H1 (cell line): Measurements from ENCODE around the gene KIF2C. TPM values are rescaled to one million over a fixed set of nuclear protein-coding genes. Genes with fewer than 3 reads are reported as not detected.

ENCODE experiments used
- CTCF ChIA-PET: fragments of 300-600 bp; sonication (Branson Sonifier 250); formaldehyde crosslinking; loops from one replicate; lab custom pipeline; 2021; ENCODE audit not compliant: partially characterized antibody; lab: Charles Lee
- POLR2A ChIA-PET: fragments of 300-600 bp; sonication (Branson Sonifier 250); formaldehyde crosslinking; loops from one replicate; lab custom pipeline; 2021; ENCODE audit warnings: inconsistent platforms; ENCODE audit not compliant: partially characterized antibody; lab: Charles Lee
- DNase-seq, 2 experiments: peaks; one replicate each; pipeline versions ENCODE4 v3.0.0 to v3.0.0-alpha.2; 2010 to 2022; ENCODE audit warnings: low spot score in 2 of 2, low read depth in 1 of 2, mixed read lengths in 1 of 2
- FAIRE-seq: peaks from 2 replicates; lab custom pipeline; 2011; peaks lifted over from hg19 to GRCh38; lab: Jason Lieb, UNC
- H2AFZ ChIP-seq: 2 replicates; pipeline ENCODE4 v1.8.1; 2012; ENCODE audit warnings: low read length, inconsistent platforms
- H2AK5ac ChIP-seq: 2 replicates; pipeline ENCODE4 v1.6.1; 2013; ENCODE audit warnings: low read depth, low read length
- H2BK120ac ChIP-seq: replicated peaks from 2 replicates; pipeline ENCODE3; 2013; ENCODE audit warnings: low read depth, low read length, inconsistent platforms
- H2BK12ac ChIP-seq: 2 replicates; pipeline ENCODE4 v1.6.1; 2013; ENCODE audit warnings: low read depth, low read length
- H2BK15ac ChIP-seq: 2 replicates; pipeline ENCODE4 v1.6.1; 2013; ENCODE audit warnings: low read length
- H2BK20ac ChIP-seq: 2 replicates; pipeline ENCODE4 v1.6.1; 2013; ENCODE audit warnings: low read length
- H2BK5ac ChIP-seq: 2 replicates; pipeline ENCODE4 v1.6.1; 2013; ENCODE audit warnings: low read depth, low read length
- H3K14ac ChIP-seq: 2 replicates; pipeline ENCODE4 v1.6.1; 2013; ENCODE audit warnings: inconsistent platforms; ENCODE audit not compliant: insufficient read length
- H3K18ac ChIP-seq: 2 replicates; pipeline ENCODE4 v1.6.1; 2013; ENCODE audit warnings: low read length; ENCODE audit errors: extremely low read depth
- H3K23ac ChIP-seq: 2 replicates; pipeline ENCODE4 v1.6.1; 2013; ENCODE audit warnings: inconsistent platforms; ENCODE audit not compliant: insufficient read length
- H3K23me2 ChIP-seq: 2 replicates; pipeline ENCODE4 v1.6.1; 2013; ENCODE audit warnings: low read depth, low read length
- H3K27ac ChIP-seq: 2 replicates; pipeline ENCODE4 v1.6.1; 2011; ENCODE audit warnings: low read depth, low read length, inconsistent platforms
- H3K27me3 ChIP-seq, 4 experiments: replicated peaks in 1 of 4; 1 replicate in 1 of 4; 2 replicates in 3 of 4; pipeline versions ENCODE4 v1.6.1 to v1.8.1; 2011 to 2013; ENCODE audit warnings: low read length in 3 of 4, mild to moderate bottlenecking in 3 of 4, inconsistent platforms in 2 of 4, mixed read lengths in 2 of 4, moderate library complexity in 1 of 4; ENCODE audit not compliant: control insufficient read depth in 3 of 4, insufficient read depth in 3 of 4; ENCODE audit errors: extremely low read depth in 1 of 4
- H3K36me3 ChIP-seq, 4 experiments: 2 replicates each; pipeline versions ENCODE4 v1.6.1 to v1.8.1; 2011 to 2013; ENCODE audit warnings: mild to moderate bottlenecking in 4 of 4, low read length in 3 of 4, moderate library complexity in 2 of 4, control low read depth in 1 of 4, inconsistent platforms in 1 of 4; ENCODE audit not compliant: insufficient read depth in 4 of 4, control insufficient read depth in 2 of 4
- H3K4ac ChIP-seq: replicated peaks from 2 replicates; pipeline ENCODE3; 2013; ENCODE audit warnings: low read length, low read depth, mixed read lengths, inconsistent platforms; ENCODE audit not compliant: insufficient read length
- H3K4me1 ChIP-seq, 4 experiments: replicated peaks in 1 of 4; 1 replicate in 1 of 4; 2 replicates in 3 of 4; pipeline versions ENCODE4 v1.6.1 to v1.8.1; 2011 to 2013; ENCODE audit warnings: low read length in 3 of 4, inconsistent platforms in 2 of 4, mixed read lengths in 1 of 4; ENCODE audit not compliant: insufficient read depth in 4 of 4, control insufficient read depth in 3 of 4
- H3K4me2 ChIP-seq, 2 experiments: 2 replicates each; pipeline versions ENCODE4 v1.6.1 to v1.8.1; 2011 to 2013; ENCODE audit warnings: low read depth in 2 of 2, low read length in 2 of 2, control low read depth in 1 of 2, inconsistent platforms in 1 of 2, mild to moderate bottlenecking in 1 of 2; ENCODE audit not compliant: insufficient read depth in 1 of 2
- H3K4me3 ChIP-seq, 4 experiments: fragments of 200-600, 300-600 bp in 1 of 4; sonication (generic), shearing (Covaris generic), sonication (Bioruptor Twin) in 1 of 4; 2 replicates each; pipeline versions ENCODE4 v1.5.1 to v1.8.1; 2011 to 2016; ENCODE audit warnings: low read length in 4 of 4, low read depth in 3 of 4, control low read depth in 2 of 4, inconsistent platforms in 2 of 4, mild to moderate bottlenecking in 2 of 4, mixed read lengths in 1 of 4, moderate library complexity in 1 of 4; ENCODE audit not compliant: insufficient read depth in 2 of 4; ENCODE audit errors: extremely low read depth in 1 of 4
- H3K56ac ChIP-seq: replicated peaks from 2 replicates; pipeline ENCODE3; 2013; ENCODE audit warnings: low read depth, mild to moderate bottlenecking, mixed read lengths, low read length, inconsistent platforms; ENCODE audit not compliant: insufficient read length
- H3K79me1 ChIP-seq: 2 replicates; pipeline ENCODE4 v1.6.1; 2013; ENCODE audit warnings: low read depth, low read length, control low read depth
- H3K79me2 ChIP-seq, 2 experiments: 2 replicates each; pipeline versions ENCODE4 v1.6.1 to v1.8.1; 2012 to 2013; ENCODE audit warnings: low read length in 2 of 2, mild to moderate bottlenecking in 2 of 2, inconsistent platforms in 1 of 2; ENCODE audit not compliant: insufficient read depth in 2 of 2, control insufficient read depth in 1 of 2
- H3K9ac ChIP-seq, 4 experiments: replicated peaks in 1 of 4; 1 replicate in 1 of 4; 2 replicates in 3 of 4; pipeline versions ENCODE4 v1.6.1 to v1.8.1; 2011 to 2013; ENCODE audit warnings: low read depth in 3 of 4, low read length in 3 of 4, control low read depth in 2 of 4, mild to moderate bottlenecking in 2 of 4, moderate library complexity in 2 of 4, inconsistent platforms in 1 of 4; ENCODE audit errors: extremely low read depth in 1 of 4
- H3K9me3 ChIP-seq, 2 experiments: 2 replicates each; pipeline versions ENCODE4 v1.6.1 to v1.8.1; 2012 to 2013; ENCODE audit warnings: mild to moderate bottlenecking in 2 of 2, moderate library complexity in 2 of 2, control low read depth in 1 of 2, inconsistent platforms in 1 of 2, low read depth in 1 of 2, low read length in 1 of 2, mixed read lengths in 1 of 2; ENCODE audit not compliant: insufficient read depth in 2 of 2
- H4K20me1 ChIP-seq, 2 experiments: replicated peaks in 1 of 2; 2 replicates each; pipeline versions ENCODE3 to v1.8.1; 2011 to 2013; ENCODE audit warnings: inconsistent platforms in 2 of 2, low read length in 2 of 2, mild to moderate bottlenecking in 1 of 2; ENCODE audit not compliant: insufficient read depth in 2 of 2, control insufficient read depth in 1 of 2
- H4K5ac ChIP-seq: 2 replicates; pipeline ENCODE4 v1.6.1; 2013; ENCODE audit warnings: low read length, low read depth, mixed read lengths, inconsistent platforms; ENCODE audit not compliant: insufficient read length
- H4K8ac ChIP-seq: 2 replicates; pipeline ENCODE4 v1.8.0; 2013; ENCODE audit warnings: mild to moderate bottlenecking, moderate library complexity, low read length, inconsistent platforms; ENCODE audit not compliant: insufficient read depth; ENCODE audit errors: extremely low read depth
- H4K91ac ChIP-seq: replicated peaks from 2 replicates; pipeline ENCODE3; 2013; ENCODE audit warnings: low read length, mixed read lengths, inconsistent platforms; ENCODE audit not compliant: insufficient read length
- WGBS, 2 experiments: shearing (Covaris generic) in 1 of 2; methylation state at CpG; one replicate each; pipeline versions ENCODE4 v1.1.6 to v1.1.7; 2013 to 2015; ENCODE audit warnings: low lambda C conversion rate in 2 of 2, mixed read lengths in 2 of 2, inconsistent platforms in 1 of 2, low coverage in 1 of 2, missing lambda C conversion rate in 1 of 2; ENCODE audit not compliant: insufficient replicate concordance in 2 of 2, insufficient coverage in 1 of 2, insufficient read length in 1 of 2; ENCODE audit errors: extremely low coverage in 1 of 2, missing lambda C conversion rate in 1 of 2; 5-methylcytosine and 5-hydroxymethylcytosine counted together
- polyA plus RNA-seq, 7 experiments: library from polyadenylated mRNA; depleted of rRNA in 3 of 7; stranded (reverse) in 5 of 7; unstranded in 2 of 7; fragments of >200 nt in 5 of 7; fragments of 200-250 nt in 2 of 7; gene quantifications; 1 replicate in 5 of 7; 2 replicates in 1 of 7; 4 replicates in 1 of 7; pipeline versions ENCODE4 v1.2.1 to v1.2.3, GENCODE V29; 2011 to 2013; ENCODE audit warnings: missing spikeins in 2 of 7, mixed read lengths in 2 of 7
- total RNA-seq: library from RNA; stranded (reverse); fragmentation: NEBNext Ultra II Directional; extraction: Animal tissue kit (Norgen Biotek cat#: 25700); gene quantifications from 2 replicates; pipeline ENCODE4 v1.2.1, GENCODE V29; 2021

Gene KIF2C
- total and polyA plus RNA-seq, 2 of the 8 experiments (the other 6 are each of a cell fraction or from before 2014, with no cell fraction given): 41.8 to 68.1 TPM

DNA sequence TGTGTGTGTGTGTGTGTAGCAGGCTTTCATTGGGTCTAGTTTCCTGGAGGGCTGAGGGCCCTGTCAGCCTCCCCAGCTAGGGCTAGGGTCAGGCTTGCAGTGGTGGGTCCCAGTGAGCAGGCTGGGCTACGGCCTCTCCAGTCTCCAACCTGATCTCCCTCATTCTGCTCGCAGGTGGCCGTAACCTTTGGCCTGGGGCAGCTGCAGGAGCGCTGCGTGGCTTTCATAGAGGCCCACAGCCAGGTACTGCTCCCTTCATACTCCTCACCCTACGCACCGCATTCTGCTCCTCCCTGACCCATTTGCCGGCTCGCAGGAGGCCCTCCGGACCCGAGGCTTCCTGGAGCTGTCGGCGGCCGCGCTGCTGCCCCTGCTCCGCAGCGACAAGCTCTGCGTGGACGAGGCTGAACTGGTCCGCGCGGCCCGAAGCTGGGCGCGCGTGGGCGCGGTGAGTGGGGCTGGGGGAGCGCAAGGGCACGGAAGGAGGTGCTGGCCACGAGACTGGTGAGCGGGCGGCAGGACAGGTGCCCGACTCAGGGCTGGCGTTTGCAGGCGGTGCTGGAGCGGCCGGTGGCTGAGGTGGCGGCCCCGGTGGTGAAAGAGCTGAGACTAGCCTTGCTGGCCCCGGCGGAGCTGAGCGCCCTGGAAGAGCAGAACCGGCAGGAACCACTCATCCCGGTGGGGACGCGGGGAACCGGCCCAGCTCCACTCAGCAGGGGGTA is 73.3 kb downstream of the KIF2C start:
- Histone ChIP-seq H3K4ac (peak overlapping the region; percentile 21), H3K9me3 (no peaks in the 10 kb centered on the region), H2AK5ac (no peak overlapping the region; the same call in 1 of the 2 replicates), H3K4me1 (peaks cover 8 to 26% (median 18%) of the 10 kb centered on the region in 4 experiments), H4K5ac (no peak overlapping the region), H3K27me3 (peaks cover 0 to 8% (median 1%) of the 10 kb centered on the region in 4 experiments; a peak in 4 of 7 replicates), H3K79me1 (no peaks in the 10 kb centered on the region), H2BK5ac (0 out of 2 replicates have a peak overlapping the region, but pooled peaks have one; percentile 28), H3K9ac (peak overlapping the region in 3 of 4 experiments; percentile 59 to 66 (median 61); a peak in 4 of 7 replicates), H3K27ac (no peak overlapping the region), H4K8ac (peak overlapping the region; percentile 63), H3K36me3 (no peaks in the 10 kb centered on the region; a peak in 1 of 8 replicates), H3K56ac (no peak overlapping the region), H2BK20ac (0 out of 2 replicates have a peak overlapping the region, but pooled peaks have one; percentile 18), H2BK120ac (no peak overlapping the region), H2BK12ac (peak overlapping the region; percentile 55; the same call in 1 of the 2 replicates), H2AFZ (no peak overlapping the region; the same call in 1 of the 2 replicates), H3K14ac (no peak overlapping the region), H3K79me2 (no peaks in the 10 kb centered on the region), H3K4me3 (peak overlapping the region; percentile 32 to 73 (median 64)), H3K4me2 (peak overlapping the region; percentile 64 to 88), H3K23me2 (peaks cover 6% of the 10 kb centered on the region; the same call in 1 of the 2 replicates), H3K23ac (no peak overlapping the region), H4K91ac (peak overlapping the region; percentile 77), H4K20me1 (no peaks in the 10 kb centered on the region), H2BK15ac (peak overlapping the region; percentile 88; the same call in 1 of the 2 replicates), H3K18ac (peak overlapping the region; percentile 95; the same call in 1 of the 2 replicates)
- FAIRE-seq: no peak
- DNase-seq: peak in 1 of 2 experiments; percentile 78
- CTCF ChIA-PET: interaction anchor here (0.6 to 6.0 kb wide), 12 partner anchors 9 to 535 kb away, joined by 3 to 51 read pairs (median 6); partner anchors contain the start of genes BEST4, HECTD3, PLK3 and UROD
- POLR2A ChIA-PET: interaction anchor here (0.9 to 19.2 kb wide), 20 partner anchors 7 to 490 kb away, joined by 3 to 547 read pairs (median 5); partner anchors contain the start of genes BEST4, BTBD19, DYNLT4 and EIF2B3
- WGBS, 2 experiments: 33% methylated on average over 37 of the region's 48 CpGs; no CpG with 5 or more reads in 1 of the 2 experiments
